Keratinocyte (primary cell): ENCODE measurements around the gene MSL3B.

Experiments
- DNase-seq: peaks from one replicate; pipeline ENCODE4 v3.0.0-alpha.2; 2011; ENCODE audit warnings: low read depth, missing footprints, low spot score
- FAIRE-seq: peaks from 2 replicates; lab custom pipeline; 2011; peaks lifted over from hg19 to GRCh38; lab: Jason Lieb, UNC
- H2AFZ ChIP-seq: 2 replicates; pipeline ENCODE4 v1.6.0; 2012; ENCODE audit warnings: low read length, control low read depth, inconsistent platforms; ENCODE audit not compliant: control insufficient read depth
- H3K27ac ChIP-seq: 2 replicates; pipeline ENCODE4 v1.5.1; 2011; ENCODE audit warnings: low read length; ENCODE audit not compliant: control insufficient read depth, insufficient read depth
- H3K27me3 ChIP-seq: 3 replicates; pipeline ENCODE4 v1.6.0; 2011; ENCODE audit warnings: low read length; ENCODE audit not compliant: control insufficient read depth, insufficient read depth; ENCODE audit errors: extremely low read depth
- H3K36me3 ChIP-seq, 2 experiments: 2 replicates in 1 of 2; 3 replicates in 1 of 2; pipeline ENCODE4 v1.5.1; 2011; ENCODE audit warnings: low read length in 2 of 2, mild to moderate bottlenecking in 1 of 2; ENCODE audit not compliant: control insufficient read depth in 2 of 2, insufficient read depth in 2 of 2; ENCODE audit errors: extremely low read depth in 1 of 2
- H3K4me1 ChIP-seq: 3 replicates; pipeline ENCODE4 v1.5.1; 2011; ENCODE audit warnings: low read length; ENCODE audit not compliant: control insufficient read depth, insufficient read depth; ENCODE audit errors: extremely low read depth
- H3K4me2 ChIP-seq: 3 replicates; pipeline ENCODE4 v1.6.0; 2011; ENCODE audit warnings: low read depth, low read length; ENCODE audit not compliant: control insufficient read depth, insufficient read depth; ENCODE audit errors: extremely low read depth
- H3K4me3 ChIP-seq, 3 experiments: fragments of 200-600 bp in 1 of 3; sonication (generic) in 1 of 3; 2 replicates in 2 of 3; 3 replicates in 1 of 3; pipeline ENCODE4 v1.5.1; 2011 to 2016; ENCODE audit warnings: low read length in 3 of 3, mild to moderate bottlenecking in 3 of 3, control low read depth in 2 of 3, inconsistent platforms in 1 of 3, low read depth in 1 of 3, mixed read lengths in 1 of 3, mixed run types in 1 of 3, moderate library complexity in 1 of 3; ENCODE audit not compliant: control insufficient read depth in 2 of 3, insufficient read depth in 2 of 3; ENCODE audit errors: extremely low read depth in 1 of 3
- H3K79me2 ChIP-seq: 2 replicates; pipeline ENCODE4 v1.6.0; 2012; ENCODE audit warnings: low read length; ENCODE audit not compliant: control insufficient read depth, insufficient read depth
- H3K9ac ChIP-seq: 3 replicates; pipeline ENCODE4 v1.6.0; 2011; ENCODE audit warnings: low read length; ENCODE audit not compliant: control insufficient read depth, insufficient read depth; ENCODE audit errors: extremely low read depth
- H3K9me1 ChIP-seq: 3 replicates; pipeline ENCODE4 v1.6.0; 2011; ENCODE audit warnings: low read length; ENCODE audit not compliant: control insufficient read depth, insufficient read depth; ENCODE audit errors: extremely low read depth
- H3K9me3 ChIP-seq: 2 replicates; pipeline ENCODE4 v1.5.1; 2012; ENCODE audit warnings: low read depth, low read length; ENCODE audit not compliant: control insufficient read depth
- H4K20me1 ChIP-seq: 3 replicates; pipeline ENCODE4 v1.6.0; 2011; ENCODE audit warnings: low read length; ENCODE audit not compliant: control insufficient read depth, insufficient read depth; ENCODE audit errors: extremely low read depth
- EZH2 ChIP-seq: IDR thresholded peaks from one replicate; pipeline ENCODE4 v1.6.1; 2012; ENCODE audit warnings: inconsistent platforms, mild to moderate bottlenecking, low read length, moderate library complexity
- dilution Hi-C: fragments of 300-500 bp; cut with MboI; formaldehyde crosslinking; loops from one replicate; pipeline ENCODE4 v1.7.0; 2020; ENCODE audit warnings: low sequenced_read_pairs; ENCODE audit not compliant: extremely low pct_ligation_motif_present
- TF ChIP-seq, protein P1 (sequence below), 3 experiments: IDR thresholded peaks in 1 of 3; conservative IDR thresholded peaks in 1 of 3; optimal IDR thresholded peaks in 1 of 3; 2 replicates in 2 of 3; 3 replicates in 1 of 3; pipeline versions ENCODE3 to v1.5.1; 2011; ENCODE audit warnings: low read length in 3 of 3, mild to moderate bottlenecking in 3 of 3, moderate library complexity in 2 of 3, control low read depth in 1 of 3, inconsistent platforms in 1 of 3; ENCODE audit not compliant: insufficient read depth in 2 of 3; ENCODE audit errors: extremely low read depth in 1 of 3

The MSL3B gene

GRCh38 chr2:233853353-233853752 lies 14.8 kb downstream of the MSL3B start:
- peak overlapping the region; percentile 75 to 91 (median 90) for H3K4me3 ChIP-seq
- peaks cover 0 to 20% of the 10 kb centered on the region in 2 experiments for H3K36me3 ChIP-seq
- H3K27me3 ChIP-seq = no peaks in the 10 kb centered on the region
- no peaks in the 10 kb centered on the region for H3K9me3 ChIP-seq
- FAIRE-seq (no peak), DNase-seq (no peak)
- dilution Hi-C loops = no loop called here
- H4K20me1 ChIP-seq = peaks cover 3% of the 10 kb centered on the region
- H3K4me2 ChIP-seq = peak overlapping the region; percentile 87
- peaks cover 57% of the 10 kb centered on the region for H3K79me2 ChIP-seq
- peak overlapping the region; percentile 34 for H2AFZ ChIP-seq
- H3K27ac ChIP-seq = peak overlapping the region; percentile 34
- H3K9ac ChIP-seq = peak overlapping the region; percentile 71
- TF ChIP-seq, protein P1, sequence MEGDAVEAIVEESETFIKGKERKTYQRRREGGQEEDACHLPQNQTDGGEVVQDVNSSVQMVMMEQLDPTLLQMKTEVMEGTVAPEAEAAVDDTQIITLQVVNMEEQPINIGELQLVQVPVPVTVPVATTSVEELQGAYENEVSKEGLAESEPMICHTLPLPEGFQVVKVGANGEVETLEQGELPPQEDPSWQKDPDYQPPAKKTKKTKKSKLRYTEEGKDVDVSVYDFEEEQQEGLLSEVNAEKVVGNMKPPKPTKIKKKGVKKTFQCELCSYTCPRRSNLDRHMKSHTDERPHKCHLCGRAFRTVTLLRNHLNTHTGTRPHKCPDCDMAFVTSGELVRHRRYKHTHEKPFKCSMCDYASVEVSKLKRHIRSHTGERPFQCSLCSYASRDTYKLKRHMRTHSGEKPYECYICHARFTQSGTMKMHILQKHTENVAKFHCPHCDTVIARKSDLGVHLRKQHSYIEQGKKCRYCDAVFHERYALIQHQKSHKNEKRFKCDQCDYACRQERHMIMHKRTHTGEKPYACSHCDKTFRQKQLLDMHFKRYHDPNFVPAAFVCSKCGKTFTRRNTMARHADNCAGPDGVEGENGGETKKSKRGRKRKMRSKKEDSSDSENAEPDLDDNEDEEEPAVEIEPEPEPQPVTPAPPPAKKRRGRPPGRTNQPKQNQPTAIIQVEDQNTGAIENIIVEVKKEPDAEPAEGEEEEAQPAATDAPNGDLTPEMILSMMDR (optimal IDR thresholded peaks at IDR 0.05 in 1 of 3, IDR thresholded peaks at IDR 0.05 in 1 of 3, conservative IDR thresholded peaks at IDR 0.05 in 1 of 3; ENCODE audit: extremely low read depth in 1 of 3, insufficient read depth in 2 of 3, low read length in 3 of 3) = no peak
- no peak for TF ChIP-seq EZH2
- H3K9me1 ChIP-seq = no peaks in the 10 kb centered on the region
- peaks cover 21% of the 10 kb centered on the region for H3K4me1 ChIP-seq

DNA sequence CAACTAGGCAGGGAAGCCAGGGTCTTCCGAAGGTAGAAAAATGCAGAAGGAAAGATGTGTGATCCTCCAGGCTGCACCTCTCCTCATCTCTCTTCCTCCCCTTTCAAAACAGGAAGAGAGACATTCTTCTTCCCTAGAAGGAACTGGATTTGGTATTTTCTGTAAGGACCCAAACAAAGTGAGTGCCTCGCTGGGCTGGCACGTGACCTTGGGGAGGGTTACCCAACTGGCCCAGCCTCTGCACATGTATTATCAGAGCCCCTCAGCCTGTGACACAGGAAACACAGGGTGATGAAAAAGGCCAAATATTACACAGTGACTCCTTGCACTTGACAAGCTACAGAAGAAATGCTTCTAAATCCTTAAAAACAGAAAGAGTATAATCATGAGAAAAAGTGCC lies 16.1 kb downstream of the MSL3B start:
- Histone ChIP-seq H3K9me1 (no peaks in the 10 kb centered on the region), H3K4me2 (peak overlapping the region; percentile 87), H3K27ac (no peak overlapping the region), H3K9ac (no peak overlapping the region), H3K4me1 (peaks cover 21% of the 10 kb centered on the region), H3K36me3 (peaks cover 0 to 30% of the 10 kb centered on the region in 2 experiments), H3K4me3 (no peak overlapping the region), H3K79me2 (peaks cover 64% of the 10 kb centered on the region), H2AFZ (no peak overlapping the region), H3K9me3 (no peaks in the 10 kb centered on the region), H4K20me1 (peaks cover 3% of the 10 kb centered on the region), H3K27me3 (no peaks in the 10 kb centered on the region)
- FAIRE-seq (no peak), DNase-seq (no peak)
- TF ChIP-seq EZH2 = no peak
- TF ChIP-seq, protein P1 (optimal IDR thresholded peaks at IDR 0.05 in 1 of 3, IDR thresholded peaks at IDR 0.05 in 1 of 3, conservative IDR thresholded peaks at IDR 0.05 in 1 of 3; ENCODE audit: extremely low read depth in 1 of 3, insufficient read depth in 2 of 3, low read length in 3 of 3) = no peak
- dilution Hi-C loops = no loop called here
